ENCODE measurements around the gene CD200R1L. TPM values are rescaled to one million over a fixed set of nuclear protein-coding genes. Genes with fewer than 3 reads are reported as not detected.

Gene CD200R1L
- total RNA-seq, 1 experiment from 2014 or later: not detected

DNA sequence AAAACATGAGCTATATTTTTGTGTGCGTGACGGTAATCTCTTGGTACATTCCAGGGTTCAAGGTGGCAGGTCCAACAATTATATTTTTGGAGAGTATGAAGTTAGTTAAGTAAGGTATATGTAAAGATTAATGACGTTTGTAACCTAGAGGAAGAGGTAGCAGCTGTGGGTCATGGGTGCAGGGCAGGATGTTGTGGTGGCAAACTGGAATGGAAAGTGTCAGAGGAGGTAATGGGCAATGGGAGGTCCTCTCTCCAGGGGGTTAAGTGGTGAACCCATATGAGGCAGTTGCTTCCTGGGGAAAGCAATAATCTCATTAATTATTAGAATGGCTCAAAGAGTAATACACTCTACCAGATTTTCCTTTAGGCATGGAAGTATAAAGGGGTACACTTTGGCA, 1.0 kb upstream of the CD200R1L start:
- TF ChIP-seq ZNF416 (CRISPR knock-in tag; IDR thresholded peaks at IDR 0.05) (no peak), NFE2L1 (CRISPR knock-in tag; IDR thresholded peaks at IDR 0.05) (no peak), SP1 (CRISPR knock-in tag; conservative IDR thresholded peaks at IDR 0.05) (no peak), USF2 (CRISPR knock-in tag; IDR thresholded peaks at IDR 0.05) (no peak), FOXK1 (CRISPR knock-in tag; IDR thresholded peaks at IDR 0.05) (no peak), TP53 (CRISPR knock-in tag; IDR thresholded peaks at IDR 0.05) (no peak), NFYB (CRISPR knock-in tag; conservative IDR thresholded peaks at IDR 0.05; ENCODE audit: low read depth) (no peak), ZNF671 (CRISPR knock-in tag; IDR thresholded peaks at IDR 0.05) (no peak), ZNF138 (CRISPR knock-in tag; conservative IDR thresholded peaks at IDR 0.05) (no peak), MXD4 (CRISPR knock-in tag; IDR thresholded peaks at IDR 0.05; ENCODE audit: borderline replicate concordance) (no peak), CTCF (IDR thresholded peaks at IDR 0.05) (no peak)
- TF ChIP-seq, protein P1, sequence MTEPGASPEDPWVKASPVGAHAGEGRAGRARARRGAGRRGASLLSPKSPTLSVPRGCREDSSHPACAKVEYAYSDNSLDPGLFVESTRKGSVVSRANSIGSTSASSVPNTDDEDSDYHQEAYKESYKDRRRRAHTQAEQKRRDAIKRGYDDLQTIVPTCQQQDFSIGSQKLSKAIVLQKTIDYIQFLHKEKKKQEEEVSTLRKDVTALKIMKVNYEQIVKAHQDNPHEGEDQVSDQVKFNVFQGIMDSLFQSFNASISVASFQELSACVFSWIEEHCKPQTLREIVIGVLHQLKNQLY (CRISPR knock-in tag; IDR thresholded peaks at IDR 0.05): no peak
- ATAC-seq (no peak), DNase-seq (ENCODE audit: low spot score) (no peak)
- no peak overlapping the region for H3K27ac Mint-ChIP-seq
- CTCF ChIA-PET: interaction anchor here (1.3 kb wide), 1 partner anchor 113 kb away, joined by 4 read pairs; no protein-coding TSS in a partner anchor
- no peaks in the 10 kb centered on the region; the same call in 1 of the 2 replicates for H3K4me1 Mint-ChIP-seq
- H3K36me3 Mint-ChIP-seq: peaks cover 18% of the 10 kb centered on the region
- no peak overlapping the region for H3K4me3 Mint-ChIP-seq
- peaks cover 51% of the 10 kb centered on the region for H3K9me3 Mint-ChIP-seq
- POLR2A ChIA-PET: no interaction called here
- no peaks in the 10 kb centered on the region; the same call in 1 of the 2 replicates for H3K27me3 Mint-ChIP-seq (ENCODE audit: low read depth)

- Mint-ChIP-seq H3K4me1 (no peaks in the 10 kb centered on the region; the same call in 1 of the 2 replicates), H3K4me3 (no peak overlapping the region), H3K27me3 (ENCODE audit: low read depth) (no peaks in the 10 kb centered on the region; the same call in 1 of the 2 replicates), H3K9me3 (peaks cover 39% of the 10 kb centered on the region), H3K36me3 (peaks cover 18% of the 10 kb centered on the region), H3K27ac (no peak overlapping the region)
- ChIA-PET CTCF (no interaction called here), POLR2A (no interaction called here)
- no peak for ATAC-seq
- no peak for DNase-seq (ENCODE audit: low spot score)
- TF ChIP-seq KAT7 (CRISPR knock-in tag; IDR thresholded peaks at IDR 0.05; ENCODE audit: borderline replicate concordance) (no peak), ZNF121 (CRISPR knock-in tag; IDR thresholded peaks at IDR 0.05) (no peak), CTCF (IDR thresholded peaks at IDR 0.05) (no peak), TP53 (CRISPR knock-in tag; IDR thresholded peaks at IDR 0.05) (no peak), ELF4 (CRISPR knock-in tag; IDR thresholded peaks at IDR 0.05; ENCODE audit: low read depth) (no peak), ZNF263 (CRISPR knock-in tag; IDR thresholded peaks at IDR 0.05; ENCODE audit: low read depth) (no peak), CDX4 (CRISPR knock-in tag; IDR thresholded peaks at IDR 0.05; ENCODE audit: borderline replicate concordance) (no peak), NR3C1 (CRISPR knock-in tag; conservative IDR thresholded peaks at IDR 0.05; ENCODE audit: low read depth) (no peak), E2F5 (CRISPR knock-in tag; IDR thresholded peaks at IDR 0.05) (no peak), MYBL2 (CRISPR knock-in tag; IDR thresholded peaks at IDR 0.05) (no peak)
- TF ChIP-seq, protein P2, sequence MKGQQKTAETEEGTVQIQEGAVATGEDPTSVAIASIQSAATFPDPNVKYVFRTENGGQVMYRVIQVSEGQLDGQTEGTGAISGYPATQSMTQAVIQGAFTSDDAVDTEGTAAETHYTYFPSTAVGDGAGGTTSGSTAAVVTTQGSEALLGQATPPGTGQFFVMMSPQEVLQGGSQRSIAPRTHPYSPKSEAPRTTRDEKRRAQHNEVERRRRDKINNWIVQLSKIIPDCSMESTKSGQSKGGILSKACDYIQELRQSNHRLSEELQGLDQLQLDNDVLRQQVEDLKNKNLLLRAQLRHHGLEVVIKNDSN (CRISPR knock-in tag; IDR thresholded peaks at IDR 0.05): no peak
- TF ChIP-seq, protein P3, sequence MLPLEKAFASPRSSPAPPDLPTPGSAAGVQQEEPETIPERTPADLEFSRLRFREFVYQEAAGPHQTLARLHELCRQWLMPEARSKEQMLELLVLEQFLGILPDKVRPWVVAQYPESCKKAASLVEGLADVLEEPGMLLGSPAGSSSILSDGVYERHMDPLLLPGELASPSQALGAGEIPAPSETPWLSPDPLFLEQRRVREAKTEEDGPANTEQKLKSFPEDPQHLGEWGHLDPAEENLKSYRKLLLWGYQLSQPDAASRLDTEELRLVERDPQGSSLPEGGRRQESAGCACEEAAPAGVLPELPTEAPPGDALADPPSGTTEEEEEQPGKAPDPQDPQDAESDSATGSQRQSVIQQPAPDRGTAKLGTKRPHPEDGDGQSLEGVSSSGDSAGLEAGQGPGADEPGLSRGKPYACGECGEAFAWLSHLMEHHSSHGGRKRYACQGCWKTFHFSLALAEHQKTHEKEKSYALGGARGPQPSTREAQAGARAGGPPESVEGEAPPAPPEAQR (CRISPR knock-in tag; IDR thresholded peaks at IDR 0.05): no peak
- TF ChIP-seq, protein P4, sequence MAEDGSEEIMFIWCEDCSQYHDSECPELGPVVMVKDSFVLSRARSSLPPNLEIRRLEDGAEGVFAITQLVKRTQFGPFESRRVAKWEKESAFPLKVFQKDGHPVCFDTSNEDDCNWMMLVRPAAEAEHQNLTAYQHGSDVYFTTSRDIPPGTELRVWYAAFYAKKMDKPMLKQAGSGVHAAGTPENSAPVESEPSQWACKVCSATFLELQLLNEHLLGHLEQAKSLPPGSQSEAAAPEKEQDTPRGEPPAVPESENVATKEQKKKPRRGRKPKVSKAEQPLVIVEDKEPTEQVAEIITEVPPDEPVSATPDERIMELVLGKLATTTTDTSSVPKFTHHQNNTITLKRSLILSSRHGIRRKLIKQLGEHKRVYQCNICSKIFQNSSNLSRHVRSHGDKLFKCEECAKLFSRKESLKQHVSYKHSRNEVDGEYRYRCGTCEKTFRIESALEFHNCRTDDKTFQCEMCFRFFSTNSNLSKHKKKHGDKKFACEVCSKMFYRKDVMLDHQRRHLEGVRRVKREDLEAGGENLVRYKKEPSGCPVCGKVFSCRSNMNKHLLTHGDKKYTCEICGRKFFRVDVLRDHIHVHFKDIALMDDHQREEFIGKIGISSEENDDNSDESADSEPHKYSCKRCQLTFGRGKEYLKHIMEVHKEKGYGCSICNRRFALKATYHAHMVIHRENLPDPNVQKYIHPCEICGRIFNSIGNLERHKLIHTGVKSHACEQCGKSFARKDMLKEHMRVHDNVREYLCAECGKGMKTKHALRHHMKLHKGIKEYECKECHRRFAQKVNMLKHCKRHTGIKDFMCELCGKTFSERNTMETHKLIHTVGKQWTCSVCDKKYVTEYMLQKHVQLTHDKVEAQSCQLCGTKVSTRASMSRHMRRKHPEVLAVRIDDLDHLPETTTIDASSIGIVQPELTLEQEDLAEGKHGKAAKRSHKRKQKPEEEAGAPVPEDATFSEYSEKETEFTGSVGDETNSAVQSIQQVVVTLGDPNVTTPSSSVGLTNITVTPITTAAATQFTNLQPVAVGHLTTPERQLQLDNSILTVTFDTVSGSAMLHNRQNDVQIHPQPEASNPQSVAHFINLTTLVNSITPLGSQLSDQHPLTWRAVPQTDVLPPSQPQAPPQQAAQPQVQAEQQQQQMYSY (CRISPR knock-in tag; IDR thresholded peaks at IDR 0.05): no peak
These were observed 892 bp downstream of the CD200R1L start for GRCh38 chr3:112845772-112846171.

All from WTC11 (cell line).